ENCODE data around the gene GAS7. TPM values are rescaled to one million over a fixed set of nuclear protein-coding genes. Genes with fewer than 3 reads are reported as not detected.

GAS7 gene
- total and polyA plus RNA-seq, 9 of the 15 experiments (the other 6 are each of a cell fraction or from before 2014, with no cell fraction given): 0.11 to 0.33 TPM; not detected in 7

GRCh38 chr17:10149573-10150399, 48.6 kb downstream of the GAS7 start:
- Histone ChIP-seq H4K20me1 (replicated peaks; ENCODE audit: control insufficient read depth, insufficient read depth, low read length) (no peaks in the 10 kb centered on the region), H3K27me3 (ENCODE audit: control insufficient read depth in 2 of 2, insufficient read depth in 2 of 2, low read length in 2 of 2) (no peaks in the 10 kb centered on the region; a peak in 2 of 5 replicates), H3K9ac (ENCODE audit: insufficient read depth in 1 of 2, low read depth in 2 of 2, low read length in 2 of 2) (no peak overlapping the region), H3K27ac (ENCODE audit: extremely low read depth, low read depth, low read length) (no peak overlapping the region), H3K4me2 (ENCODE audit: insufficient read depth, low read length) (no peak overlapping the region), H3K4me1 (replicated peaks in 1 of 2; ENCODE audit: control insufficient read depth in 2 of 2, insufficient read depth in 2 of 2, low read length in 2 of 2) (no peaks in the 10 kb centered on the region), H2AFZ (ENCODE audit: low read depth, low read length) (no peak overlapping the region), H3K36me3 (ENCODE audit: control insufficient read depth, insufficient read depth, low read length) (no peaks in the 10 kb centered on the region), H3K79me2 (ENCODE audit: control insufficient read depth, insufficient read depth, low read length) (no peaks in the 10 kb centered on the region), H3K4me3 (no peak overlapping the region), H3K9me1 (ENCODE audit: control insufficient read depth, insufficient read depth, low read length) (no peaks in the 10 kb centered on the region), H3K9me3 (replicated peaks; ENCODE audit: control insufficient read depth, insufficient read depth, low read depth, low read length) (no peaks in the 10 kb centered on the region)
- WGBS (ENCODE audit: insufficient coverage, low coverage, missing lambda C conversion rate): 6% methylated on average over 8 of the region's 8 CpGs
- CTCF ChIA-PET (ENCODE audit: low intra/inter-chr PET ratio): no interaction called here
- BruUV-seq (replicated peaks): no TSS peak
- FAIRE-seq: no peak
- DNase-seq (ENCODE audit: extremely low read depth in 1 of 4, low spot score in 3 of 4): peak in 2 of 4 experiments; percentile 10 to 18
- intact Hi-C loops (cut with micrococcal nuclease): no loop called here
- in situ Hi-C loops (cut with MboI): no loop called here
- POLR2A ChIA-PET: no interaction called here
- no peak for ATAC-seq
- TF ChIP-seq CHCHD3 (CRISPR knock-in tag; IDR thresholded peaks at IDR 0.05): no peak
- TF ChIP-seq HMBOX1 (IDR thresholded peaks at IDR 0.05): peak; percentile 94
- no peak for TF ChIP-seq RBM14 (IDR thresholded peaks at IDR 0.05; ENCODE audit: borderline replicate concordance, insufficient read depth, low read depth, low read length)
- no peak for TF ChIP-seq RBBP5 (IDR thresholded peaks at IDR 0.05; ENCODE audit: borderline replicate concordance, insufficient read depth, low read length, poor library complexity, severe bottlenecking)
- TF ChIP-seq ETV6 (IDR thresholded peaks at IDR 0.05; ENCODE audit: borderline replicate concordance in 1 of 2, low read depth in 2 of 2, low read length in 1 of 2): peak in 1 of 2 experiments; percentile 61; a peak in 1 of 4 replicates
- no peak for TF ChIP-seq ETV6 (CRISPR knock-in tag; IDR thresholded peaks at IDR 0.05; ENCODE audit: borderline replicate concordance)
- TF ChIP-seq FOSL1 (tag; conservative IDR thresholded peaks at IDR 0.05): peak; percentile 88
- TF ChIP-seq ATF3 (IDR thresholded peaks at IDR 0.05): peak; percentile 76
- no peak for TF ChIP-seq ATF3 (CRISPR knock-in tag; conservative IDR thresholded peaks at IDR 0.05)
- TF ChIP-seq SNRNP70 (optimal IDR thresholded peaks at IDR 0.05; ENCODE audit: low read depth, low read length): no peak
- TF ChIP-seq SPI1 (IDR thresholded peaks at IDR 0.05; ENCODE audit: borderline replicate concordance, low read depth, low read length): peak; percentile 79
- TF ChIP-seq ELF4 (CRISPR knock-in tag; IDR thresholded peaks at IDR 0.05): no peak
- no peak for TF ChIP-seq MCM7 (IDR thresholded peaks at IDR 0.05)
- 0 out of 2 replicates have a peak, but pooled peaks have one; percentile 26 for TF ChIP-seq DPF2 (IDR thresholded peaks at IDR 0.05)
- no peak for TF ChIP-seq FOXO4 (CRISPR knock-in tag; IDR thresholded peaks at IDR 0.05)
- TF ChIP-seq HES1 (IDR thresholded peaks at IDR 0.05; ENCODE audit: low read depth): peak; percentile 38; the same call in 1 of the 2 replicates
- TF ChIP-seq ZNF589 (CRISPR knock-in tag; IDR thresholded peaks at IDR 0.05; ENCODE audit: low read depth): no peak
- peak; percentile 89 for TF ChIP-seq JUND (IDR thresholded peaks at IDR 0.05; ENCODE audit: borderline replicate concordance, low read depth, low read length)
- TF ChIP-seq JUND (tag; IDR thresholded peaks at IDR 0.05; ENCODE audit: borderline replicate concordance, low read depth, low read length): peak; percentile 88; the same call in 2 of the 3 replicates
